Stimulated activated CD4-positive, alpha-beta T cell treated with anti-CD3 and anti-CD28 coated beads, Interleukin-1b, Interleukin-23, amount 100 ng/mL, for 24 hours (primary cell): ENCODE measurements around the gene WNT10A.
"Not testable (repeated sequence)": the region's sequence is repeated elsewhere in the genome, so short reads cannot be mapped to it uniquely, and the experiment has no call there.

Source experiments
- DNase-seq, 4 experiments: peaks; one replicate each; pipeline ENCODE4 v3.0.0-alpha.2; 2020; ENCODE audit warnings: low read depth in 4 of 4, low spot score in 1 of 4

The WNT10A gene

DNA sequence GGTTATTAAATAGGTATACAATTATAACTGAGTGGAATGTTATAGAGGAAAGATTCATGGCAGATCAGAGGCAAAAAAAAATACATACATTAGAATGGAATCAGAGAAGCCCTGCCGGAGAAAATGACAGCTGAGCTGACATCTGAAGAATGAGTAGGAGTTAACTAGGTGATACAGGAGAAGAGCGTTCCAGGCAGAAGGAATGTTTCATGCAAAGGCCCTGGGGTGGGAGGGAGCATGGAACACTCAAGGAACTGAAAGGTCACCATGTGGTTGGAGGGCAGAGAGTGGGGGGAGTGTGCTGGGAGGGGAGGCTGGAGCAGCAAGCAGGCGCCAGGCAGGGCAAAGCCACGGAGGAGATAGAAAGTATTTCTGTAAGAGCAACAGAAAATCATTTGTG is 47.2 kb downstream of the WNT10A start:
- DNase-seq: no peak

DNA sequence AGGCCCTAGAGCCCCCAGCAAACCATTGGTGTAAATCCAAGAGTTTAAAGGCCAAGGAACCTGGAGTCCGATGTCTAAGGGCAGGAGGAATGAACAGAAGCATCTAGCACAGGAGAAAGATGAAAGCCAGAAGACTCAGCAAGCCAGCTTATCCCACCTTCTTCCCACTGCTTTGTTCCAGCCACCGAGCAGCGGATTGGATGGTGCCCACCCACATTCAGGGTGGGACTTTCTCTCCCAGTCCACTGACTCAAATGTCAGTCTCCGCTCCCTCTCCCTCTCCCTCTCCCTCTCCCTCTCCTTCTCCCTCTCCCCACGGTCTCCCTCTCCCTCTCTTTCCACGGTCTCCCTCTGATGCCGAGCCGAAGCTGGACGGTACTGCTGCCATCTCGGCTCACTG is 49.8 kb downstream of the WNT10A start:
- DNase-seq: not testable (repeated sequence)

DNA sequence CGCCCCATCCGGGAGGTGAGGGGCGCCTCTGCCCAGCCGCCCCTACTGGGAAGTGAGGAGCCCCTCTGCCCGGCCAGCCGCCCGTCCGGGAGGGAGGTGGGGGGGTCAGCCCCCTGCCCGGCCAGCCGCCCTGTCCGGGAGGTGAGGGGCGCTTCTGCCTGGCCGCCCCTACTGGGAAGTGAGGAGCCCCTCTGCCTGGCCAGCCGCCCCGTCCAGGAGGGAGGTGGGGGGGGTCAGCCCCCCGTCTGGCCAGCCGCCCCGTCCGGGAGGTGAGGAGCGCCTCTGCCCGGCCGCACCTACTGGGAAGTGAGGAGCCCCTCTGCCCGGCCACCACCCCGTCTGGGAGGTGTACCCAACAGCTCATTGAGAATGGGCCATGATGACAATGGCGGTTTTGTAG is 51.1 kb downstream of the WNT10A start:
- not testable (repeated sequence) for DNase-seq
